ENCODE measurements around the gene SALL1.

- TF ChIP-seq CTCF (IDR thresholded peaks at IDR 0.05; ENCODE audit: low read length) (no peak), EZH2 (optimal IDR thresholded peaks at IDR 0.05; ENCODE audit: low read depth, low read length) (no peak), EZH2phosphoT487 (IDR thresholded peaks at IDR 0.05; ENCODE audit: low read length) (no peak)
Measured at GRCh38 chr16:51148678-51149228, 2.3 kb downstream of the SALL1 start.

Measured in MM.1S (cell line).